HG02981 (cell line): ENCODE data around the gene SMURF1.

Experiments used
- ATAC-seq: cut with Tn5 transposase; IDR thresholded peaks from one replicate; pipeline ENCODE4 v1.9.1; 2021; ENCODE audit warnings: mild to moderate bottlenecking, moderate library complexity; ENCODE audit not compliant: unreplicated experiment

Gene SMURF1

GRCh38 chr7:99098824-99099498, 44.9 kb downstream of the SMURF1 start:
- no peak for ATAC-seq

DNA sequence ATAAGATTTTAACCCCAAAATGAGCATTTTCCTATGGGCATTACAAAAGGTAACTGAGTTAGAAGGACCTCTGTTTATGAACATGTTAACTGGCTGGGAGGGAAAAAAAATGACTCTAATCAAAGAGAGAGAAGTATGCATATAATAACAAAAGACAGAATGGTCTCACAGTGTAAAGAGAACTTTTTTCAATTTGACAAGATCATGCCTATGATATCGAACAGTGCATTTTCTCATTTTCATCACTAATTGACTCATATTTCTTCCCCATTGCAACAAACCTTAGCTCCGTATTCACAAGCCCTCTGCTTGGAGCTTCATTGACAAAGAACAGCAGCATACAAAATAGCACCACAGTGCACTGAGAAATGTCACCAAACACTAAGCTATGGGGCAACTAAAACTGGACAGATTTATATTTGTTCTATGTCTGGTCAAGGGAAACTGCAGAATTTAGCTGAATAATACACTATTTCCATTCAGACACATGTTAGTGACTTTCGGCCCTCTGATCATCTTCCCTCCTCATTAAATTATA, 45.6 kb downstream of the SMURF1 start:
- no peak for ATAC-seq

DNA sequence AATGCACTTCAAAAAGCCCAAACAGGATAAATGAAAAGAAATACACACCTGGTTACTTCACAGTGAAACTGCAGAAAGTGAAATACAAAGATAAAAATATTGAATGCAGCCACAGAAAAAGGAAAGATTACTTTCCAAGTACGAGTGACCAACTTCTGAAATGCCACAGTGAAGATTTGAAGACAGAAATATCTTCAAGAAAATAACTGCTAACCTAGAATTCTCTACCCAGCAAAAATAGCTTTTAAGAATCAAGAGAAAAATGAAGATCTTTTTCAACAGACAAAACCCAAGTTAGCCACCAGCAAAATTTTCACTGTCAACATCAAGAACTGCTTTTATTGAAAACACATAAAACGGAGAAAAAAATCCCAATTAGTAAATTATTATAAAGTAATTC, 46.2 kb downstream of the SMURF1 start:
- ATAC-seq = no peak

GRCh38 chr7:99096124-99096887, 47.6 kb downstream of the SMURF1 start:
- ATAC-seq = no peak

- ATAC-seq = no peak
These were observed 48.2 kb downstream of the SMURF1 start for GRCh38 chr7:99095698-99096097.

DNA sequence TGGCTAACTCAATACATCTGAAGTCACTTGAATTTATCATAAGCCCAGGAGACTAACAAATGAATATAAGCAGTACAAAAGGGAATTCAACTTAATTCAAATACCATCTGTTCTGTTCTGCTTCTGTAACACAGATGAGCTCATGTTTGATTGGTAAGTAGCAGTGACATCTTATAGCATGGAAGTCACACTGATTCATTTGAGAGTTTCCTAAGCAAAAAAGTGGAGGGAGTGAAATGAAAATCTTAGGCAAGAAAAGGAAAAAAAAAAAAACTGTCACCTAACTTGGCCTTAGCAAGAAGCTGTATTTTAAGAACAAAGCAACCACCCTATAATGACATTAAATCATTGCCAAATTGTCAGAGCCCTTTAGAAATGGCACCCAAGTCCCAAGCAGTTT, 49.5 kb downstream of the SMURF1 start:
- ATAC-seq = no peak

DNA sequence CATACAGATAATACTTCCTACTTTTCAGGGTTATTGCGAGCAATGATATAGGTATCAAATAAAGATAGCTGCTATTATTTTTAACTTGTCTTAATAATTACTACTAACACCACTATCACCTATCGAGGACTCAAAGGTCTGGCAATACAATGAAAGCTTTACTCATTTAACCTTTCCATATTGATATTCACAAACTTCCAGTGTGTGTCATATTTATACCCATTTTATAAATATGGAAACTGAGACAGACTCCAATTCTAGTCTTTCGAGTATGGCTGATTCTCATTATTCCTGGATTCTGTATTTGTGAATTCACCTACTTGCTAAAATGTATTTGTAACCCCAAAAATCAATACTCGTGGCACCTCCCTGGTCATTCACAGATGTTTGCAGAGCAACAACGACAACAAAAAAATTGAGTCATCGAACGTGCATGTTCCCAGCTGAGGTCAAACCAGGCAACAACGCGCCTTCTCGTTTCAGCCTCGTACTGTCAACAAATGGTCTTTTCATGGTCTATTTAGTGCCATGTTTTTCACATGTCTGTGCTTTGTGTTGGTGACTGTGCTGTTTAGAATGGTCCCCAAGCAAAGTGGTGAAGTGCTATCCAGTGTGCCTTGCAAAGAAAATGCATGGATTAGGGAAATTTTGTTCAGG, 51.7 kb downstream of the SMURF1 start:
- no peak for ATAC-seq

- no peak for ATAC-seq
These were observed 53.0 kb downstream of the SMURF1 start for GRCh38 chr7:99090771-99091542.

DNA sequence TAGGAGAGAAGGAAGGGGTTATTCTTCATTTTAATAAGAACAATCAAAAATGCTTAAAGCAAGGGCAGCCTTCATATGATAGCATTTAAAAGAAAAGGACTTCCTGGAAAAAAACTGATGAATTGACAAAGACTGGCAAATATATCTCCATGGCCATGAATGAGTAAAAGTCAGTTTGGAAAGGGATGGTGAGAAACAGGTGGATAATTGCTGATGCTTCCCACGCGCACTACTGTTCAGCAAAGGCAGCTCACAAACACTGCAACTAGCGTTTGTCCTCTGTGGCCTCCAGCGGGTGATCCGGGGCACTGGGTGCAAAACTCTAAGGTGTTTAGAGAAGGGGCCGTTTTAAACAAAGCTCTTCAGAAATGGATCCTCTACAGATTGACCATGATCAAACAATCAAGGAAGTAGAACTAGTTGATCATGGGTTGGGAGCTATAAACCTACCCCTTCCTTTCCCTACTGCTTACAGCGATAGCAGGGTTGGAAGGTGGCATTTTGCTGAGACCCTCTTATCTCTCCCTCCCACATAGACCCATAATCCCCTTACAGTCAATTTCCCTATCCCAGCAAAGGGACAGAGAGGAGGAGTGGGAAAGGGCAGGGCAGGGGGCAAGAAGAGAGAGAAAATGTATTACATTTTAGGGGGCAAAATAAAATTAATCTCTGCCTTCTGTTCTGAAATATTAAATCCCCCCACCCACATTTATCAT, 53.8 kb downstream of the SMURF1 start:
- no peak for ATAC-seq

- no peak for ATAC-seq
These were observed 57.0 kb downstream of the SMURF1 start for GRCh38 chr7:99086944-99087343.

DNA sequence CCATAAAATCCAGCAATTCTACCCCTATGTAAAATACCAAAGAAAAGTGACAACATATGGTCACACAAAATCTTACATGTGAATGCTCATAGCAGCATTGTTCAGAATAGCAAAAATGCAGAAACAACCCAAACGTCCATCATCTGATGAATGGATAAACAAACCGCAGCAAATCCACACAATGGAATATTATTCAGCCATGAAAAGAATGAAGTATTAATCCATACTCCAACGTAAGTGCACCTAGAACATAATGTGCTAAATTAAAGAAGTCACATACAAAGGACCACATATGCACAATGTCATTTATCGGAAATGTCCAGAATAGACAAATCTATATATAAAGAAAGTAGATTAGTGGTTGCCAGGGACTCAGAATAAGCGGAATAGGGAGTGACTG, 57.4 kb downstream of the SMURF1 start:
- no peak for ATAC-seq

DNA sequence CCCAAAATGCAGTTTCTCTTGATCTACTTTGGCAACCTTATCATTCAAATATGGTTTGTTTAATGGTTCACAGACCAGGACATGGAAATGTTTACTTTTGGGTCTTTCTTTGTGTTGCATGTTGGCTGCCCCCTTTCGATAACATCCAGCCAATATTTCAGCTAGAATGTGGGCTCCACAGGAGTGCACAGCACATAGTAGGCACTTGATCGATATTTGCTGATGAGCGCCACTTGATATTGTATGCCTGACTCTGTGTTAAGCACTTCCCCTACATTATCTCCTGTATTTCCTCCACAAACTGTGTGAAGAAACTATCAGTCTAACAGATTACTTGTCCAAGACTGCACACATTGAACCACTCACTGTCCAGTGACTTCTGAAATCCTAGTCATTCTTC, 60.2 kb downstream of the SMURF1 start:
- no peak for ATAC-seq

- ATAC-seq = no peak
These were observed 60.7 kb downstream of the SMURF1 start for GRCh38 chr7:99083068-99083651.

DNA sequence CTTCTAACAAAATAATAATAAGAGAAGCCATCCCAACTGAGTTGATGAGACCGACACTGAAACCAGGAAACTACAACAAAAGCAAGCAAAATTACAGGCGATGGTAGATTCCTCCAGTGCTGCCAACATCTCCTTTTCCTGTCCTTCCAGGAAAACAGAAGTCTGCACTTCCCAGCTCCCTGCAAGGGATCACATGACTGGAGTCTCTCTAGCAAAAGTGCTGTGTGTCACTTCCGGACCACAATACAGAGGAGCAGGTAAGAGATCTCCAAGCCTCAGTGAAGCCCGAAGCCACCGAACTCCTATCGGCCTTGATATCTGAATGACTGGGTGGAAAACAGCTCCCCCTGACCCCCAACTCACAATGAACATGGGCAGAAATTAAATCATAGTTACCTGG, 63.2 kb downstream of the SMURF1 start:
- no peak for ATAC-seq

GRCh38 chr7:99079104-99079503, 64.8 kb downstream of the SMURF1 start:
- no peak for ATAC-seq

GRCh38 chr7:99078416-99078815, 65.5 kb downstream of the SMURF1 start:
- ATAC-seq = no peak

DNA sequence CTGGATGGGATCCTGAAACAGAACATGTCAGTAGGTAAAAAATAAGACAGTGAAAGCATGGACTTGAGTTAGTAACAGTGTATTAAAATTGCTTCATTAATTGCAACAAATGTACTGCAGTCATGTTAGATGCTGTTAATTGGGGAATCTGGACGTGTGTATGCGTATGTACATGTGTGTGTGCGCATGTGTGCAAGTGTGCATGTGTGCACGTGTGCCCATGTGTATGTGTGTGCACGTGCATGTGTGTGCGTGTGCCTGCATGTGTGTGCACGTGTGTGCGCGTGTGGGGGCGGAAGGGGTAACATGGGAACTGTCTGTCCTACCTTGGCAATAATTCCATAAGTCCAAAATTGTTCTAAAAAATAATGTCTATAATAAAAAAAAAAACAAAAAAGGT, 67.3 kb downstream of the SMURF1 start:
- no peak for ATAC-seq

GRCh38 chr7:99073839-99074446, 70.0 kb downstream of the SMURF1 start:
- no peak for ATAC-seq

DNA sequence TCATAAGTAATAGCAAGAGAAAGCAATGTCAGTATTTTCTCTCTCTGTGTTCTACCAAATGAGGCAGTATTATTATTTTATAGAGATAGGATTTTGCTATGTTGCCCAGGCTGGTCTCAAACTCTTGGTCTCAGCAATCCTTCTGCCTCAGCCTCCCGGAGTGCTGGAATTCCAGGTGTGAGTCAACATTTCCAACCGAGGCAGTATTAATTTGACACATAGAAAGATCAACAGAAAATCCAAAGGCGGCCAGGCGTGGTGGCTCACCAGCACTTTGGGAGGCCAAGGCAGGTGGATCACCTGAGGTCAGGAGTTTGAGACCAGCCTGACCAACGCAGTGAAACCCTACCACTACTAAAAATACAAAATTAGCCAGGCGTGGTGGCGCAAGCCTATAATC, 71.8 kb downstream of the SMURF1 start:
- no peak for ATAC-seq

DNA sequence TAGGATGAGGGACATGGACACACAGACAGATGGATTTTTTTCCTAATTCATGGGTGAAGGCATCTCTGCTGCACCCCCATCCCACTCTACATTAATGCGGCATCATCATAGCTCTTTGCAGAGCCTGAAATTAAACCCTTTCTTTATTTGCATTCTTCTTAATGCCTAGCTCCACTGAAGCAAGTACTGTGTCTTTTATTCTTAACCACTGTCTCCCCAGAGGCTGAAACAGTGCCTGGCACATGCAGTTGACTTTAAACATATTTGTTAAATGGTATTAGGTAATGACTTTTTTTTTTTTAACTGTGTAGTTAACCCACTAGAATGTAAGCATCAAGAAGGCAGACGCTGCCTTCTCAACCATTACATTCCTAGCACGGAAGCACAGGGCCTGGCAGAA, 73.5 kb downstream of the SMURF1 start:
- ATAC-seq = no peak
